Stimulated activated naive CD8-positive, alpha-beta T cell treated with anti-CD3 and anti-CD28 coated beads, Interleukin-15, Interleukin-2, amounts not matched to agents 100 U/mL and 50 U/mL, for 24 hours (primary cell): Measurements from ENCODE around the gene CXCR6.

Experiments
- ATAC-seq: fragments of 150-1000 bp; cut with Tn5 transposase; one replicate; pipeline ENCODE4 v1.10.0; 2021
- DNase-seq: peaks from one replicate; pipeline ENCODE4 v3.0.0; 2021

Gene CXCR6

GRCh38 chr3:45922950-45923590 is 20.2 kb upstream of the CXCR6 start:
- ATAC-seq = no peak
- DNase-seq = no peak

DNA sequence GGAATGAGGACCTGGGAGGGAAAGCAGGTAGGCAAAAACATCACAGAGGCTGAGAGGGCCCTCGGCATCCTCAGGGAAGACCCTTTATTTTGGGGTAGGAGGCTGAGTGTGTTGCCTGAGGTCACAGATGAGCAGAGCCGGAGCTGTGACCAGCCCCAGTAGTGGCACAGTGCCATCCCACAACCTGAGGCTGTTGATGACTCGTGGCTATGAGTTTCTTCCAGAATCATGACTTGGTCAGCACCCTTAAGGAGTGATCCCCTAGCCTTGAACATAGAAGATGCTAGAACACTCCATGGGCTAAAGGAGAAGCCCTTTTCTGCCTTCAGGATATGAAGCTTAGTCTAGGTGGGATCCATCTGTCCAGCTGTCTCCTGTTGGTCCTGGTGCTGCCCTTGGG is 19.5 kb upstream of the CXCR6 start:
- ATAC-seq (peak; percentile 50), DNase-seq (no peak)

DNA sequence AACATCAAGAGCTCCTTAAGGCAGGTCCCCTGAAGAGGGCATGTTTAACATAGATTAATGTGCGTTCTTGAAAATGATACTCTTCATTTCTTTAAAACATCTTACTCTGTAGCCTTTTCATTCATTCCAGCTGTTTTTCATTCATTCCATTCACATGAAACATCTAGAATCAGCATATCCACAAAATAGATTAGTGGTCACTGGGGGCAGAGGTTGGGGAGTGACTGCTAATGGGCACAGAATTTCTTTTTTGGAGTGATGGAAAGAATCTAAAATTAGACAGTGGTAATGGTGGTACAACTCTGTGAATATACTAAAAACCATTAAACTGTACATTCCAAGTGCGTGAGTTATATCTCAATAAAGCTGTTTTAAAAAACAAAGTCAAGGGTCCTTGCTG is 15.4 kb upstream of the CXCR6 start:
- DNase-seq = no peak

GRCh38 chr3:45929042-45929679 is 14.1 kb upstream of the CXCR6 start:
- ATAC-seq = peak; percentile 87
- peak; percentile 76 for DNase-seq

More for the DNA sequence above, 15.4 kb upstream of the CXCR6 start:
- no peak for ATAC-seq

GRCh38 chr3:45931496-45931895 is 11.8 kb upstream of the CXCR6 start:
- ATAC-seq = no peak
- DNase-seq = no peak

DNA sequence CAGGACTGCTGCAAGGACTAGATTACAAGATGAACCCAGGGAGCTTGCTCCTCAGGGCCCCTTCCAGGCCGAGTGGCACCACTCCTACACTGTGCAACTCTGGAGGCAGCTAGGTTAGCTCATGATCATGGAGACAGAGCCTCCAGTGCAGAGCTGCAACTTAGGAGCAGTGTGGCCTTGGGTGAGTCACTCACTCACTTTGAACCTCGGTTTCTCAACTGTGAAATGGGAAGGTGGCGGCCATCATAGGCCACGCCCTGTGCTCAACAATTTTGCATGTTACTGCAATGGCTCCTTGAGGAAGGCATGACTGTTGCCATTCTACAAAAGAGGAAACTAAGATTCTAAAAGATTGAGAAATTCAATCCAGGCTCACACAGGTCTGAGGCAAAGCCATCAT is 11.2 kb upstream of the CXCR6 start:
- ATAC-seq = no peak
- DNase-seq = no peak

- no peak for DNase-seq
- no peak for ATAC-seq
These were observed 9.7 kb upstream of the CXCR6 start for GRCh38 chr3:45933591-45933990.

DNA sequence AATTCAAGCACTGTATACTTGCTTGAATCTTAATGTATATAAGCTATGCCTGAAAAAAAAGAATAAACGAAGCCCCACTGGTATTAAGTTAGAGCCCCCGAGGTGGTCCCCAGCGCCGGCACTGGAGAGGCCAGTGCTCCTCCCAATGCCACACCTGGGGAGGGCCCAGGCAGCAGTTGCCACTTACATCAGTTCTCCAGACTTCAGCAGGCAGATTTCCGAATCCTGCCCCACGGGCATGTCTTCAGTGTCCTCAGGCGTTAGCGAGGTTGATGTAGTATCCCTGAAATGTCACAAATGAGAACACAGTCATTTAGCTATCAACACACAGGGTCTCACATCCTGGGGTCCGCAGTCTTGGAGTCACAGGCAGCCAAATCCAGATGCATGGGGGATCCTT is 7.0 kb upstream of the CXCR6 start:
- ATAC-seq (no peak), DNase-seq (no peak)

GRCh38 chr3:45937206-45938042 is 5.8 kb upstream of the CXCR6 start:
- ATAC-seq = no peak

GRCh38 chr3:45938043-45938435 is 5.2 kb upstream of the CXCR6 start:
- no peak for ATAC-seq
- no peak for DNase-seq

More at GRCh38 chr3:45937206-45938042, 5.8 kb upstream of the CXCR6 start:
- no peak for DNase-seq

GRCh38 chr3:45938864-45939263 is 4.4 kb upstream of the CXCR6 start:
- peak; percentile 65 for ATAC-seq
- peak; percentile 85 for DNase-seq

DNA sequence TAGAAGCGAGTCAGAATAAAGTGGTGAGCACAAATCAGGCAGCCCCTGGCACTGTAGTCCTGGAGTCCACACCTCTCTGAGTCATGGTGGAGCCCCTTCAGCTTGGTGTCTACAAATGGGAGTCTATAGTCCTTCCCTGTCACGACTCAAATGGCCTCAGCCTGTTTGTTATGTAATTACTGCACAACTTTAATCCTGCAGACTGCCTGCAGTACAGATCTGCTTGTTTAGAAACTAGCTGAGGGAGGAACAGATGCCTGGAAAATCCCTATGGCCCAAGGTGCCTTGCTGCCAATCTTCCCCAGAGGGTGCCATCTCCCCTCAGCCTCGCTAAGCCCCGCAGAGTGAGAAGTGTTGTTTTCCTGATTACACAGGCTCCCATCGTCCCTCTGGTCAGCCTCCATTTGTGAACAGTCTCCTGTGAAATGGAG is 3.9 kb upstream of the CXCR6 start:
- peak; percentile 55 for ATAC-seq
- DNase-seq = no peak

DNA sequence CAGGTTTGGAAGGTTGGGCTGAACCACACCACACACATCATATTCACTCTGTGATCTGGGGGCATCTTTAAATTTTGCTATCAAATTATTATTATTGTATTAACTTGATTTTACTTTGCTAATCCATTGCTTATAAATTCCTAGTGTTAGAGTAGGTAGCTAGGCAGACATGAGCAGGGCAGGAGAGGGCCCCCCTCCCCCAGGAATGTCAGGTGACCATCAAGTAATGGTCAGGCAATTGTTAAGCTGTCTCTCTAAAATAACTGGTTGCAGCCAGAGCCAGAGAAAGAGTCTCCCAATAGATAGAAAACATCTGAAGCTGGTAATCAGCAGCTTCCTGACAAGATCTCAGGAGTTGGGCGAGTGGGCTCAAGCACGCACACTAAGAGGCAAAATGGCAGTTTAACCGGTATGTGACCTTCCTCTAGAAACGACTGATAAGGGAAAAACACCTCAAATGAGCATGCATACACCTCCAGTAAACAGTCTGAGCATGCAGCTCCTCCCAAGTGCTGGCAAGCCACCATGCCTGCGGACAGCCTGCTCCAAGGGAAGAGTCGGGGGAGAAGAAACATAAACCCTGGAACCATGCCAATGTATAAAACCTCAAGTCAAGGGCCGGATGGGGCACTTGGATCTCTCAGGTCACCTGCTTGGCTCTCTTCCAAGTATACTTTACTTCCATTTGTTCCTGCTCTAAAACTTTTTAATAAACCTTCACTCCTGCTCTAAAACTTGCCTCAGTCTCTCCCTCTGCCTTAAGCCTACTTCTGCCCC is 3.1 kb upstream of the CXCR6 start:
- DNase-seq (no peak), ATAC-seq (no peak)

GRCh38 chr3:45940781-45941365 is 2.4 kb upstream of the CXCR6 start:
- DNase-seq (no peak), ATAC-seq (no peak)

DNA sequence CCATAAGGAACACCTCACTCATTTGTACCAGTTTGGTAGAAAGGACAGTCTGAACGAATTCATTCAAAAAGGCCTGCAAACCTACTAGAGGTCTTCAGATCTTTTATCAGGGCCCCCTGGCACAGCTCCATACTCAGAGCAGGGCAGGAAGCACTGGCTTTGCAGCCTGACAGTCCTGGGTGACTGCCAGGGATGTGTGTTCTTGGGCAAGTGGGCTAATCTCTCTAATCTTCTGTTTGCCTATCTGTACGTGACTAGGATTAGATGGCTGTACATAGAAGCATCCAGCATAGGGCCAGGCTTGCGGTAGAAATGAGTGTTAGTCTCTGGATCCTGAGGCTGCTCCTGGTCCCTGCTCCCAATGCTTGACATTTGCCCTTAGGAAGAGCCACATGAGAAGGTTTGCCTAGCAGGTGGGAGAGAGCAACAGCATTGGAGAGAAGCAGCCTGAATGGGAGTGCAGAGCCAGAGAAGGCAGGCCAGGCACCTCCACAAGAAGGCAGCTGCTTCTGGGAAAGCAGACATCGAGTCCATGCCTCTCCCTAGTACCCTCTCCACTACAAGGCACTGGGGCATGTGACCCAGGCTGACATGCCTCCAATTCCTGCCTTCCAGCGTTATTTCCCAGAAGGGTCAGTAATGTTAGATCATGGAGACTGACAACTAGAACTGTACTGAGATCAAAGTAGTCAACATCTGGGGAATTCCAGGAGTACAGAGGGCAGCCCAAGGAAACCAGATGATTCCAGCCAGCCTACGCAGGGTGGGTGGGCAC is 1.0 kb upstream of the CXCR6 start:
- ATAC-seq (no peak), DNase-seq (no peak)

GRCh38 chr3:45944830-45945620 is 1.8 kb downstream of the CXCR6 start:
- ATAC-seq = no peak
- no peak for DNase-seq

GRCh38 chr3:45946307-45946706 is 3.0 kb downstream of the CXCR6 start:
- ATAC-seq (no peak), DNase-seq (no peak)

- DNase-seq = no peak
- ATAC-seq = no peak
These were observed 3.6 kb downstream of the CXCR6 start for GRCh38 chr3:45946875-45947274.

- DNase-seq (no peak), ATAC-seq (no peak)
These were observed 4.1 kb downstream of the CXCR6 start for GRCh38 chr3:45947361-45947760.

DNA sequence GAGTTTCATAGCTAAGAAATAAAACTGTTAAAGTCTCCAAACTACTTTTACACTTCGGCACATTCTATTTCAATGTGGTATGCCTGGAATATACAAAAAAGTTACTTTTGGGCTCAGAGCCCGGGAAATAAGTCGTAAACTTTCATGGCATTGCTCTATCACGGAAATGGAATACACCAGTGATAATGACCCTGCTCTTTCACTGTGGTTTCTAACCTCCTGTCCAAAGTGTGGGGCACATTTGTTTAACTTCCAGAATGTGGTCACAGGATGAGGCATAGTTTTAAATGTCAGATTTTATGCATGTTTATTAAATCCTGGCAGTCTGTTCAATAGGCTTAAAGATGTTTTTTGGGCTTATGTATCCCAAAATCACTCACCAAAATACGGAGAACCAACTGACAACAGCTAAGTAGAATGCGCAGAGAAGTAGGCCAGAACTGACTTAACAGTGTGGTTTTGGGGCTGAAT is 5.1 kb downstream of the CXCR6 start:
- no peak for ATAC-seq
- DNase-seq = no peak
